Measurements from ENCODE around the gene IPO4.
A peak's percentile ranks its signal among the peaks of the same experiment; 100 is the strongest.

IPO4 gene

DNA sequence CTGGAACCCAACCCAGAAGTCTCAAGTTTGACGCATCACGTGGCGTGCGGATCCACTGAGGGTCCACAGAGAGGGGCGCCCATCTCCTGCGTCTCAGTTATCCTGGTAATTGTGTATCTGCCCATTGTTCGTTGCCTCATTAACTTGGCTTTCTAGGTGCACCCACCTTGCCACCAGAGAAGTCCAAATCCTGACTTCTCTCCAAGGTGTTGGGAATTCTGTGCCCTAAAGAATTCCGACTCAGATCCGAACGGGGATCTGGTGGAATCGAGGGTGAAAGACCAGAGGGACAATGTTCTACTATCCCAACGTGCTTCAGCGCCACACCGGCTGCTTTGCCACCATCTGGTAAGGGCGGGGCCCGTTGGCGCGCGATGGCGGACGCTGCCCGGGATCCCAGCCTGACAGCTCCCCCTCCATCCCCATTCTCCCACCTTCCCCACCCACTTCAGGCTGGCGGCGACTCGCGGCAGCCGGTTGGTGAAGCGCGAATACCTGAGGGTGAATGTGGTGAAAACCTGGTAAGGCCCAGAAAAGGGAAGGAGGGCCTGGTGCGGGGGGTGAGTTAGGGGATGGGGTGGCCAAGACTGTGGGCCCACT, 16.3 kb downstream of the IPO4 start:
- FAIRE-seq: no peak

DNA sequence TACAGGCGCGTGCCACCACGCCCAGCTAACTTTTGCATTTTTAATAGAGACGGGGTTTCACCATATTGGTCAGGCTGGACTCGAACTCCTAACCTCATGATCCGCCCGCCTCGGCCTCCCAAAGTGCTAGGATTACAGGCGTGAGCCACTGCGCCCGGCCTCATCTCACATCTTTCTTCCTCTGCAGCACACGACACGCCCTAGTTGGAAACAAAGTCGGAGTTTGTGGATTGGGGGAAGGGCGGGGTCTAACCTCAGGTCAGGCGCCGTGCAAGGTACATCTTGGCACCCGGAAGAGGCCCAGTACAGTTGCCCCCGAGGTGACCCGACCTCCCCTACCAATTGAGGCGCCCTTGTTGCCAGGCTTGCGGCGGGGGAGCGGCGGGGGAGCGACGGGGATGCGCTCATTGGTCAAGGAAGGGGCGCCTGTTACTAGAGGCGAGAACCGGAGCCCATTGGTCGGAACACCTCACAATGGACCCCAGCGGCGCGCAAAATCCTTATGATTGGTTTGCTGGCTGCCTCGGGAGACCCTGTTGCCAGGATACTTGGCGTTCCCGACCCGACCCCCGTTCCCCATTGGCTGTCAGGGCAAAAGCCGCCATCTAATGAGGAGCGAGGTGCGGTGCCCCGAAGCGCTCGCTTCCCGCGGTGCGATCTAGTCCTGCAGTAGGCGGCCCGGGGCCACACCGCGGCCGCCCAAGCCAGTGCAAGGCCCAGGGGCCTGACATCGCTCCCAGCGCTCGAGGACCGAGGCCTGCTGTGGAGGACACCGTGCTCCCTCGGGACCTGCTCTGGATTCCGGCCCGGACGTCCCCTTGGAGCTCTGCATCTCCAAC, 17.0 kb downstream of the IPO4 start, which contains the start of gene REC8:
Gene REC8 (plus strand): TSS at position 659 of the 839 bp plus-strand sequence. CDS start 473 bp downstream, outside the sequence.
- peak; percentile 77 for FAIRE-seq

DNA sequence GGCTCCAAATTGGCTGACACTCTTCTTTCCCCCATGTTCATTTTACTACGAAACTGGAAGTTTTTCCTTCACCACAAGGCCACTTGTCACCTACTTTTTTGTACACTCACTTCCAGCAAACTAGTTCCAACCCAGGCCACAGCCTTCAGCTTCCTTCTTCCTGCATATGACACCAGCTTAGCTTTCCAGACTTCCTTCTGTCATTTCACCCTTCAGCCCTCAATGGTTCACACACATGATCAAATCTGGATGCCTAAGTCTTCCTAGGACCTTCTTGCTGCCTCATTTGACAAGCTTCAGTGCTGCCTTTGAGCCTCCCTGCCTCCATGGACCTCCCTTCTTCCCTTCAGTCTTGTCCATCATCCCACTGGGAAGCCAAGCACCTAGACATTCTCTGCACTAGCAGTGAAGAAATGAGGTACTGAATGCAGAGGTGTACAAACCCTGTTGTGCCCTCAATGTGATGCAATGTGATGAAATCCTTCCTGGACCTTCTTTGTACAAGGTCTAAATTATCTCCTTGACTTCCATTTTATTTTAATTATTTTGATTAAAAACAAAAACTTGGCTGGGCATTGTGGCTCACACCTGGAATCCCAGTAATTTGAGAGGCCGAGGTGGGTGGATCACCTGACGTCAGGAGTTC, 21.0 kb downstream of the IPO4 start:
- no peak for FAIRE-seq

DNA sequence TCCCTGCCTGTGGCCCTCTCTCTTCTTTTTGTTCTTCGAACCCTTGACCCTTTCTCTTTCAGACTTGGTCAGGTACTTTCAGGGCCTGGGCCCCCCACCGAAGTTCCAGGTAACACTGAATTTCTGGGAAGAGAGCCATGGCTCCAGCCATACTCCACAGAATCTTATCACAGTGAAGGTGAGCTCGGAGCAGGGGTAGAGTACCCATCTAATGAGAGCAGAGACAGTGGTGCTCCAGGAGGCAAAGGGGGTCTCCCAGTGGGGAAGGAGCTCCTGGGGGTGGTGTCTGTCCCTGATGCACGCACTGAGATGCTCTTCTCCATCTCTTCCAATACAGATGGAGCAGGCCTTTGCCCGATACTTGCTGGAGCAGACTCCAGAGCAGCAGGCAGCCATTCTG, 22.8 kb downstream of the IPO4 start:
- FAIRE-seq: no peak

DNA sequence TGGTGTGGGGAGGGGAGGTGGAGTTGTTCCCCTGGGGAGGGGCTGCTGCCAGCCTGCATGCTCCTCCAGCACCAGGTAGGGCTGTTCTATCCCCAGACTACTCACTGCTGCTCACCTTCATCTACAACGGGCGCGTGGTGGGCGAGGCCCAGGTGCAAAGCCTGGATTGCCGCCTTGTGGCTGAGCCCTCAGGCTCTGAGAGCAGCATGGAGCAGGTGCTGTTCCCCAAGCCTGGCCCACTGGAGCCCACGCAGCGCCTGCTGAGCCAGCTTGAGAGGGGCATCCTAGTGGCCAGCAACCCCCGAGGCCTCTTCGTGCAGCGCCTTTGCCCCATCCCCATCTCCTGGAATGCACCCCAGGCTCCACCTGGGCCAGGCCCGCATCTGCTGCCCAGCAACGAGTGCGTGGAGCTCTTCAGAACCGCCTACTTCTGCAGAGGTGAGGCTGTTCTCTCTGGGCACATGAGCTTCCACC, 24.1 kb downstream of the IPO4 start:
- no peak for FAIRE-seq

- FAIRE-seq: no peak
Measured at GRCh38 chr14:24162093-24162492, 26.5 kb downstream of the IPO4 start.

DNA sequence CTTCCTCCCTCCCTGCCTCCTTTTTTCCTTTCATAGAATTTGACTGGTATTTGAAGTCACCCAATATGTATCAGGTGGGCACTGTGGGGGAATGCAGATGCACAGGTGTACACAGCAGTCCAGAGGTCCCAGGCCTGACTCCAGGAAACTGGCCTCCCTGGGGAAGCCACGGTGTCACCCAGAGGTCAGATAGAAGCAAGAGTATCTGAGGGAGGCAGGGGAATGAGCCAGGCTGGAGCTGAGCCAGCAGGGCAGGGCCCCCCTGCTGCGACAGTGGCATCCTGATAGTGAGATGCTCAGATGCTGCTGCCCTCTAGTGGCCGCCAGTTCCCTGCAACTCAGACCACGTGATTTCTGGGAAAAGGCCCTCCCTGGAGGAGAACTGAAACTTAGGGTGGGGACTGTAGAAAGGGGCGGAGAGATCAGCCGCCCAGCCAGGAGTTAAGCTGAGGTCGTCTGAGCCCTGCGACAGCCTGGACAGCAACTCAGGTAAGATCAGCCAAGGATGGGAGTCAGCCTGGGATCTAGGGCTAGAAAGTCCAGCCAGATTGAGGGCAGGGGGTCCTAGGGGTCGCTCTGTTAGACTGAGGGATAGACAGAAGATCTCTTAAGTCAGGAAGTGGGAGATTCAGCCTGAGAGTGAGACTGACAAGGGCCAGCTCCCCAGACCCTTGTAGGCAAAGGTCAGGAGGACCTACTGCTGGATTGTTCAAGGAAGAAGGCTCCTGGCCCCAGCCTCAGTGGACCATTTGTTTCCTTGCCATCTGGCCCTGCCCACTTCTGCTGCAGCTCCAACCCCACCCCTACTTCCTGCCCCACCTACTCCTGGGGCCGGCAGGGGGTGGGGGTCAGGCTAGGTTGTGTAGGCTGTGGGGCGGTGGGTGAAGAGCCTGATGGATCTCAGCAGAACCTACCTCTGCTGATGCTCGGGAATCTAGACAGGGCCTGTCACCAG, 27.5 kb downstream of the IPO4 start, which contains the start of gene IRF9:
Gene IRF9 (plus strand): TSS at position 416 of the 955 bp plus-strand sequence. CDS start 880 bp downstream, outside the sequence.
- FAIRE-seq: peak; percentile 76

- no peak for FAIRE-seq
Measured at GRCh38 chr14:24160499-24160849, 28.1 kb downstream of the IPO4 start.

- FAIRE-seq: no peak
Measured at GRCh38 chr14:24159777-24160498, 28.7 kb downstream of the IPO4 start.

DNA sequence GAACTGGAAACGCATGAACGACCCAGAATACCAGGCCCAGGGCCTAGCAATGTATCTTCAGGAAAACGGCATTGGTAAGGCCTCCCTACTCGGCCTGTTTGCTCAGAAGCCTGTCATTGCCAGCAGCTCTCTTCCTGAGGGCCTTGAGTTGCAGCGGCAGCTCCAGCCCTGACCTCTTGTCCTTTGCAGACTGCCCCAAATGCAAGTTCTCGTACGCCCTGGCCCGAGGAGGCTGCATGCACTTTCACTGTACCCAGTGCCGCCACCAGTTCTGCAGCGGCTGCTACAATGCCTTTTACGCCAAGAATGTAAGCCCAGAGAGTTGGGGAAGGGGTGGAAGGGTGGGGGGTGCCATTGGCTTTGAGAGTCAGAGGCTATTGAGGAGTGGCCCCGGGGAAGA, 31.3 kb downstream of the IPO4 start:
- no peak for FAIRE-seq

DNA sequence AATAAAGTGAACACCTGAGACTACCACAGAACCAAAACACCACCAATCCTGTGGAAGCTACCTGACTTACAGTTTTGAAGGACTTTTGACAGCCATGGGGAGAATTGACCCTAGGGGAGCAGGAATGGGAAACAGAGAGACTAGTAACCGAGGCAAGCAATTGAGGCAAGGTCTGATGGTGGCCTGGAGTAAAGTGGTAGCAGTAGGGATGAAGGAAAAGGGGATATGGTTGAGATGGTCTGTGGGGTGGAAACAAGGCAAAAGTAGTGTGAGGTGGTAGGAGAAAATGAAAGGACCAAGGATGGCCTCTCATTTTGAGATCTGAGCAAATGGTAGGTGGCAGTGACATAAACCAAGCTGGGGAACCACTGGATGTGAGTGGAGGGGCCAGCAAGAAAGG, 31.8 kb downstream of the IPO4 start:
- no peak for FAIRE-seq

DNA sequence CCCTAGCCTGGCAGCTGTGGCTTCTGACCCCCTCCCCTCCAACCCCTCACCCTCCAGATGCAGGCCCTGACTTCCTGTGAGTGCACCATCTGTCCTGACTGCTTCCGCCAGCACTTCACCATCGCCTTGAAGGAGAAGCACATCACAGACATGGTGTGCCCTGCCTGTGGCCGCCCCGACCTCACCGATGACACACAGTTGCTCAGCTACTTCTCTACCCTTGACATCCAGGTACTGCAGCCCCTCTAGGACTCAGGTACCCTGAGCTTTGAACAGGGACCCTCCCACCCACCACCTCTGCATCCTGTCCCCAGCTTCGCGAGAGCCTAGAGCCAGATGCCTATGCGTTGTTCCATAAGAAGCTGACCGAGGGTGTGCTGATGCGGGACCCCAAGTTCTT, 33.5 kb downstream of the IPO4 start:
- no peak for FAIRE-seq

DNA sequence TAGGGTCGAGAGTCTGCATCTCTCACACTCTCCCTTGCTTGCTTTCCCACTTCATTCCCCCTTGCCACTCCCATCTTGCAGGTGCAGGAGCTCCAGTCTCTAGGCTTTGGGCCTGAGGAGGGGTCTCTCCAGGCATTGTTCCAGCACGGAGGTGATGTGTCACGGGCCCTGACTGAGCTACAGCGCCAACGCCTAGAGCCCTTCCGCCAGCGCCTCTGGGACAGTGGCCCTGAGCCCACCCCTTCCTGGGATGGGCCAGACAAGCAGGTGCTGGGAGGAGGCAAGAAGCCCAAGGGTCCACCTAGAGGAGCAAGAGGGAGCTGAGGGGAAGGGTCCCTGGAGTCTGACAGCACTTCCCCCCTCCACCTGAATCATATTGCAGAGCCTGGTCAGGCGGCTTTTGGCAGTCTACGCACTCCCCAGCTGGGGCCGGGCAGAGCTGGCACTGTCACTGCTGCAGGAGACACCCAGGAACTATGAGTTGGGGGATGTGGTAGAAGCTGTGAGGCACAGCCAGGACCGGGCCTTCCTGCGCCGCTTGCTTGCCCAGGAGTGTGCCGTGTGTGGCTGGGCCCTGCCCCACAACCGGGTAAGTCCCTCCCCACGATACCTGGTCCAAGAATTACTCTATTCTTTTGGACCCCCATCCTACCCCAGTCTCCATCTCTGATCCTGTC, 37.1 kb downstream of the IPO4 start:
- FAIRE-seq: no peak

DNA sequence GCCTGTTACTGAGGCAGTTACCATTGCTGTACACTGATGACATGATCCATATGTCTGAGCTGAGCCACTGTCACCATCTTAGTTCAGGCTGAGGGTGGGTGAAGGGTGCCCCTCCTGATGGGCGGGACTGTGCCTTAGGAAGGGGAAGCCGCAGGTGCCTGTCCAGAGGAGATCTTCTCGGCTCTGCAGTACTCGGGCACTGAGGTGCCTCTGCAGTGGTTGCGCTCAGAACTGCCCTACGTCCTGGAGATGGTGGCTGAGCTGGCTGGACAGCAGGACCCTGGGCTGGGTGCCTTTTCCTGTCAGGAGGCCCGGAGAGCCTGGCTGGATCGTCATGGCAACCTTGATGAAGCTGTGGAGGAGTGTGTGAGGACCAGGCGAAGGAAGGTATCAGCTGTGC, 37.6 kb downstream of the IPO4 start:
- no peak for FAIRE-seq

DNA sequence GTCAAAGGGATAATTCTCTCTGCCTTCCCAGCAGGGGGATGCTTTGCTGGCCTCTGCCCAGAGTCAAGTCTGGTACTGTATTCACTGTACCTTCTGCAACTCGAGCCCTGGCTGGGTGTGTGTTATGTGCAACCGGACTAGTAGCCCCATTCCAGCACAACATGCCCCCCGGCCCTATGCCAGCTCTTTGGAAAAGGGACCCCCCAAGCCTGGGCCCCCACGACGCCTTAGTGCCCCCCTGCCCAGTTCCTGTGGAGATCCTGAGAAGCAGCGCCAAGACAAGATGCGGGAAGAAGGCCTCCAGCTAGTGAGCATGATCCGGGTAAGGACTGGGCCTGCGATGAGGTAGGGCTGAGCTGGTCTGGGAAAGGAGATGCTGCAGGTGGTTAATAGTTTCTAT, 38.0 kb downstream of the IPO4 start:
- no peak for FAIRE-seq

DNA sequence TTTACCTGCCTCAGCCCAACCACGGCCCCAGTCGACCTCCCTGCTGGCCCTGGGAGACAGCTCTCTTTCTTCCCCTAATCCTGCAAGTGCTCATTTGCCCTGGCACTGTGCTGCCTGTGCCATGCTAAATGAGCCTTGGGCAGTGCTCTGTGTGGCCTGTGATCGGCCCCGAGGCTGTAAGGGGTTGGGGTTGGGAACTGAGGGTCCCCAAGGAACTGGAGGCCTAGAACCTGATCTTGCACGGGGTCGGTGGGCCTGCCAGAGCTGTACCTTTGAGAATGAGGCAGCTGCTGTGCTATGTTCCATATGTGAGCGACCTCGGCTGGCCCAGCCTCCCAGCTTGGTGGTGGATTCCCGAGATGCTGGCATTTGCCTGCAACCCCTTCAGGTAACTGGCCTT, 38.6 kb downstream of the IPO4 start:
- no peak for FAIRE-seq

DNA sequence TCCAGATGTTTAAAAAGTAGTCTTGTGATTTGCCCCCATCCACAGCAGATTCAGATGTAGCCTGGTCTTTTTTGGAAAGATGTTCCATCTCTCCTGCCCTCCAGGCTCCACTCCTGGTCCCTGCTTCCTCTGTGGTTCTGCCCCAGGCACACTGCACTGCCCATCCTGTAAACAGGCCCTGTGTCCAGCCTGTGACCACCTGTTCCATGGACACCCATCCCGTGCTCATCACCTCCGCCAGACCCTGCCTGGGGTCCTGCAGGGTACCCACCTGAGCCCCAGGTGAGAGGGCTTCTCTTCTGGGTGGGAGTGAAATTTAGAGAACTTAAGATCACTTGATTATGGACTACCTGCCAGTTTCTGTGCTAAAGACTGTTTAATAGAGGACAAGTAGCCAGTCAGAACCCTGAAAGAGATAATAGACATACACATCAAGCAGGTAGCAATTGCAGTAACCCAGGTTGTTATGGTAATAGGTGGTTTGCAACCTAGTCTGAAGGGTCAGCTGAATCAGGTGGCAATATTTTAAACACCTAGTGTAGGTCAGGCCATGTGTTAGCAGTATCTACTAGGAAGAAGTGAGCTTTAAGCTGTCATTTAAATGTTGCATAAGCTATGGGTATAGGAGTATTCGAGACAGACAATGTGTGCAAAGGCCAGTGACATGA, 39.2 kb downstream of the IPO4 start:
- FAIRE-seq: no peak

DNA sequence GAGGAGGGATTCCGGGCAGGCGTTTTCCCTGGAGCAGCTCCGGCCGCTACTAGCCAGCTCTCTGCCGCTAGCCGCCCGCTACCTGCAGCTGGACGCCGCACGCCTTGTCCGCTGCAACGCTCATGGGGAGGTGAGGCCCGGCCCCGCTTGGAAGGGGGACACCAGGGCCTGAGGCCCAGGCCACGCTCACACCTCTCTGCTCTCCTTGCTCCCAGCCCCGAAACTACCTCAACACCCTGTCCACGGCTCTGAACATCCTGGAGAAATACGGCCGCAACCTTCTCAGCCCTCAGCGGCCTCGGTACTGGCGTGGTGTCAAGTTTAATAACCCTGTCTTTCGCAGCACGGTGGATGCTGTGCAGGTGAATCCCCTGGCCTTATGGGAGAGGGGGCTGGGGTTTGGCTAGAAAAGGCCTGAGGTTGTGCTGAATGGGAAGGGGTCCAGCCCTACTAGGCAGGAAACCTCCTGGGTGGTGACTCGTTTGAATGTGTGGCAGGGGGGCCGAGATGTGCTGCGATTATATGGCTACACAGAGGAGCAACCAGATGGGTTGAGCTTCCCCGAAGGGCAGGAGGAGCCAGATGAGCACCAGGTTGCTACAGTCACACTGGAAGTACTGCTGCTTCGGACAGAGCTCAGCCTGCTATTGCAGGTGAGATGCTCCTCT, 40.7 kb downstream of the IPO4 start:
- no peak for FAIRE-seq

DNA sequence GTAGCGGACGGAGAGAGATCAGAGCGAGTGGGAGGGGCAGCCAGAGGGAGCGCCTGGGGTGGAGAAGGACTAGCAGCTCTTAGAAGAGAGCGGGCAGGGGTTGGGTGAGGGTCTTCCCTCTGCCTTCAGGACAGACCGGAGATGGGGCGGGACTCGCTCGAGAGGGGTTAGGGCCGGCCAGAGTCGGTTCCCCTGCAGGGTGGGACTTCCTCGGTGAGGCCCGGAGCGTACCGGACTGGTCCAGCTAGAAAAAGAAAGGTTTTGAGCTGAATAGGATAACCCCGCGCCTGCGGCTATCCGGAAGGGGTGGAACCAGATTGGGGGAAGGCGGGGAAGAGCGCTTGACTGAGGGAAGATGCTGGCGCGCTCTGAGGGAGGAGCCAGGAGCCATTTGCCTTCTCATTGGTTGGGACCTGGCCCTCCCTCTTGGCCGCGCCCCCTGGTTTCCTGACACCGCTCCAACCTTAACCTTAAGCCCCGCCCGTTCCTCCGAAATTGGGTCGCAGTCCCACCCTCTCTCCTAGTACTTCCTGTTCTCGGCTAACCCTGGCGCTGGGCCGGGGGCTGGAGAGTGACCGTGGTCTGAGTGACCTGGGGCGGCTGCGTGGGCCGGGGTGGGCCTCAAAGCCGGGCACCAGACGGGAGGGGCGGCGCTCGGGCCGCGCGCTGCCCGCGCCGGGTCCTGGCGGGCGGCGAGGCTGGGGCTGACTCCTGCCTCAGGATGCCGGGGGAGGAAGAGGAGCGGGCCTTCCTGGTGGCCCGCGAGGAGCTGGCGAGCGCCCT, 41.4 kb downstream of the IPO4 start, which contains the start of gene RNF31:
Gene RNF31 (plus strand): TSS at position 521 of the 783 bp plus-strand sequence. CDS start 201 bp downstream, at position 722.
- FAIRE-seq: peak; percentile 95
